D721Med (cell line): Measurements from ENCODE around the gene GMDS.

ENCODE experiments used
- DNase-seq: peaks from one replicate; pipeline ENCODE4 v3.0.0; 2011; ENCODE audit warnings: low spot score; ENCODE audit not compliant: insufficient read length
- FAIRE-seq: peaks from 2 replicates; lab custom pipeline; 2011; peaks lifted over from hg19 to GRCh38; lab: Jason Lieb, UNC
- TF ChIP-seq, protein P1 (sequence below): IDR thresholded peaks from 2 replicates; pipeline ENCODE4 v1.5.1; 2012; ENCODE audit warnings: mild to moderate bottlenecking, control low read depth; ENCODE audit not compliant: insufficient read depth; ENCODE audit errors: missing control alignments

The GMDS gene

DNA sequence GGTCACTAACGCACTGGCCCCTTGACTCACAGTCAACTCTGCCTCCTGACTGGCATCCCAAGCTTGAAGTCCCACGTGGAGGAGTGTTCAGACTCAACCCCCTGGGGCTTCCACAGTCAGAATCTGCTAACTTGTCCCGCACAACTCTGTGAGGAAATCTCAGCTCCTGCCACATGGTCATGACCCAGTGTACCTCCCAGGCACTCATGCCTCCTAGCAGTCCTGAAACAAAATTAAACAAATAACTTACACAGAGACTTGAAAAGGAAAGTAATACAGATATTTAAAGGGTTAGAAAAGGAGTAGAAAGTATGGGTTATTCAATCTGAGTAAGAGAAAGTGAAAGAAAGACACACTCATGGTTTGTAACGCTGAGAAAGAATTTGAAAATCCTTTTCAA is 134.9 kb downstream of the GMDS start:
- DNase-seq (no peak), FAIRE-seq (no peak)
- TF ChIP-seq, protein P1, sequence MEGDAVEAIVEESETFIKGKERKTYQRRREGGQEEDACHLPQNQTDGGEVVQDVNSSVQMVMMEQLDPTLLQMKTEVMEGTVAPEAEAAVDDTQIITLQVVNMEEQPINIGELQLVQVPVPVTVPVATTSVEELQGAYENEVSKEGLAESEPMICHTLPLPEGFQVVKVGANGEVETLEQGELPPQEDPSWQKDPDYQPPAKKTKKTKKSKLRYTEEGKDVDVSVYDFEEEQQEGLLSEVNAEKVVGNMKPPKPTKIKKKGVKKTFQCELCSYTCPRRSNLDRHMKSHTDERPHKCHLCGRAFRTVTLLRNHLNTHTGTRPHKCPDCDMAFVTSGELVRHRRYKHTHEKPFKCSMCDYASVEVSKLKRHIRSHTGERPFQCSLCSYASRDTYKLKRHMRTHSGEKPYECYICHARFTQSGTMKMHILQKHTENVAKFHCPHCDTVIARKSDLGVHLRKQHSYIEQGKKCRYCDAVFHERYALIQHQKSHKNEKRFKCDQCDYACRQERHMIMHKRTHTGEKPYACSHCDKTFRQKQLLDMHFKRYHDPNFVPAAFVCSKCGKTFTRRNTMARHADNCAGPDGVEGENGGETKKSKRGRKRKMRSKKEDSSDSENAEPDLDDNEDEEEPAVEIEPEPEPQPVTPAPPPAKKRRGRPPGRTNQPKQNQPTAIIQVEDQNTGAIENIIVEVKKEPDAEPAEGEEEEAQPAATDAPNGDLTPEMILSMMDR: no peak

DNA sequence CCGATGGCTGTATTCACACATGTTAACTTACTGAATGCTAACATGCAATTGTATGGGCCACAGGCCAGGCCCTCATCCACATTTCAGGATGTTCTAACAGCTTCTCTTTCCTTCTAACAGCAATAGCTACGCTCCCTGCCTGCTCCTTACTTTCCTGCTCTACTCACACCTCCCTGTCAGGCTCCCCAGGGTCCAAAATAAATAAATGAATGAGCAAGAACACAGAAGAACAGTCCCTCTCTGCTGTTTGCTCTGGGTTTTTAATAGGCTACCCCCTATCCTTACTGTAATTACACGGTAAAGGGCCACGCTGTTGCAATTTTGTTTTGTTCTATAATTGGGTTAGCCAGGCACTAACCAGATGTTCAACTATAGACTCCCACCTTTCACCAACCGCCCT is 135.6 kb downstream of the GMDS start:
- FAIRE-seq: no peak

DNA sequence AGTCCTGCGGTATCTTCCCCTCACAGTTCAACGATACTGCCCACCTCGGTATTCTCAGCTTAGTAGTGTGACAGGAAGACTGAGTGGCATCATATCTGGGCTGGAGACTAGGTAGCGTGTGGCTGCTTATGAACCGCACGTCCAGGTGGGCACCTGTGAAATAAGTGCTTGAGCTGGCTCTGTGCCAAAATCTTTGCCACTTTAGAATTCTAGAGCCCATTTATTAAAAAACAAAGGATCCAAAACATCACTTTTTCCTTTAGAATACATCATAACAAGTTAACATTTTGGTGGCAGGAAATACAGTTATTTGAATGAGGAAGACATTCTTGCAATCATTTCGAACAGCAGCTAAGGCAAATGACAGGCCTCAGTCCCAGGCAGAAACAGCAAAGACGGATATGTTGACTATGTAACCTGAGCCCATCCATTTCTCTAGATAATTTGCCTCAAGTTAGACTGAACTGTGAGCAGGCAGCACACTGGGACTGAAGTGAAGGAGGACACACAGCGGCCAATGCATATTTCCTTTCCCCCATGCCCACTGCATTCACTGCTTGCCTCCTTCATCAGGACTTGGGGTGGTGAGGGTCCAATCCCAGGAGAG is 136.6 kb downstream of the GMDS start:
- no peak for FAIRE-seq
- no peak for DNase-seq
- TF ChIP-seq, protein P1: no peak

More for the DNA sequence above, 135.6 kb downstream of the GMDS start:
- no peak for DNase-seq
- TF ChIP-seq, protein P1: no peak

DNA sequence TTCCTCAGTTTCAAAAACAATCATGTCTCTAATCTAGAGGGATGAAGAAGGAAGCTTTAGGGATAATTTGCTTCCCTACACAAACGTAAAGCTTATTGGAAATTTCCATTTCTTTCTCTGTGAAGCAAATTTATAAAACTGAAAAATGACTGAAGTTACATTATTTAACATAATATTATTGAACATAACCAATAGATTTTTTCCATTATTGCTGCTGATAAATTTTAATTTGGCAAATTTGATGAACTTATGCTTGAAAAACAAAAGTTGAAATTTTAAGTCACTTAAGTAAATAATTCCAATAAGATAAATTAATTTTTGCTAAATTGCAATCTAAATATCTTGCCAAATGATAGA is 140.9 kb downstream of the GMDS start:
- no peak for FAIRE-seq
- TF ChIP-seq, protein P1: no peak

DNA sequence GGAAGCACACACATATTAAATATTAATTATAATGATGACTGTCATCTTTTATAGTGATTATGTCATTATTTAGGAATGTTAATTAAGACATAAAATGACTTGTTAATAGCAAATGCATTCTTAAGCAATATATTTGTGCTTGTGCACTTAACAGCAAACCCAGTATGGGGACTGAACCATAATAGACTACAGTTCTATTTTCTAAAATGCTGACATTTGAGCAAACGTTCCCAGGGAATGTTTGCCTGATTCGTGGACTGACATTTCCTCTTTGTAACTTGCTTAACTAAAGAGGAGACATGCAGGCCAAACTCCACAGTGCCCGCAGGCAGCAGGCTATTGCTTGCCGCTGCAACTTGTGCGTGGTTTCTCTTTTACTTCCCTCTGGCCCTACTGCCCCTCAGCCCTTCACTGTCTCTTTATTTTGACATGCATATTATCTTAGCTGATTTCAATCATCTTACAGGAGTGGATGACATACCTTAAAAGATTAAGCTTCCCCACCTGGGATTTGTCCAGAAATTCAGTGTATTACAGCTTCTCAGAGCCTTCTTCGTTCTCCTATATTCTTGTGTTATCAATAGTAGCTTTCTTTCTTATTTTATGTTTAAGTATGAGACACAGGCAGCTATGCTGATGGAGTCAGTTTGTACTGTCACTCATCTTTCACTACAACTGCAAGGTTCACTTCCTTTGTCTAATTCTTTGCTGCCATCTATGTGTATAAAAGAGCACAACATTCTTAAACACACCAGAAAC is 141.5 kb downstream of the GMDS start:
- peak; percentile 82 for FAIRE-seq
- no peak for DNase-seq

More for the DNA sequence above, 140.9 kb downstream of the GMDS start:
- DNase-seq: no peak

DNA sequence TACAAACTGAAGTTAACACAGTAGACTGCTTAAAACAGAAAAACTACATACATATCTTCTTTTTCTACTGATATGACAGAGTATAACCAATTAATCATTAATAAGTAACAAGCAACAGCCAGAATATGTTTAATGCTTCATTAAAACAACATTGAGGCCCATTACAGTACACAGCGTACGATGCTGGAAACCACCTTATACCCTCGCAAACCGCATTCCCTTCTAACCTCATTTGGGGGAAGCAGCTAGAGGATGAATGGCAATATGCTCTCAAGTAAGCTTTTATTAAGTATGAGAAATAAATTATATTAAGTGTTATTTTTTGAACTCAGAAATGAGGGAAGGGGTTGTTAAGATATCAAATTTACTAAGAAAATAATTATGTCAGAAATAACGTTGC is 142.4 kb downstream of the GMDS start:
- DNase-seq (no peak), FAIRE-seq (no peak)
- TF ChIP-seq, protein P1: no peak

More for the DNA sequence above, 141.5 kb downstream of the GMDS start:
- TF ChIP-seq, protein P1: peak; percentile 66
